Thyroid gland (tissue), 4 donors: ENCODE measurements around the gene OSBPL5. TPM values are rescaled to one million over a fixed set of nuclear protein-coding genes. Genes with fewer than 3 reads are reported as not detected.

ENCODE experiments used
- DNase-seq, 2 donors: peaks; one replicate each; pipeline ENCODE4 v3.0.0-alpha.2; 2019
- H3K27ac ChIP-seq, 3 donors: fragments of 200-600 bp; sonication (generic); 1 replicate in 2 of 3; 2 replicates in 1 of 3; pipeline ENCODE4 v1.5.1; 2016 to 2019; ENCODE audit warnings: mild to moderate bottlenecking in 1 of 3, moderate library complexity in 1 of 3
- H3K27me3 ChIP-seq: fragments of 200-600 bp; sonication (generic); one replicate; pipeline ENCODE4 v1.5.1; 2019
- H3K36me3 ChIP-seq, 2 donors: fragments of 200-600 bp; sonication (generic); one replicate each; pipeline ENCODE4 v1.5.1; 2016 to 2019
- H3K4me1 ChIP-seq, 2 donors: fragments of 200-600 bp; sonication (generic); one replicate each; pipeline ENCODE4 v1.5.1; 2017 to 2019
- H3K4me3 ChIP-seq, 3 donors: fragments of 200-600 bp; sonication (generic); replicated peaks in 1 of 3; 1 replicate in 2 of 3; 2 replicates in 1 of 3; pipeline ENCODE4 v1.5.1; 2016; ENCODE audit warnings: mild to moderate bottlenecking in 1 of 3
- H3K9me3 ChIP-seq: fragments of 200-600 bp; sonication (generic); one replicate; pipeline ENCODE4 v1.5.1; 2017
- POLR2A ChIP-seq, 2 donors: fragments of 450-650 bp; IDR thresholded peaks; one replicate each; pipeline ENCODE4 v1.6.1; 2017; ENCODE audit warnings: antibody characterized with exemption in 2 of 2, mild to moderate bottlenecking in 2 of 2, moderate library complexity in 1 of 2
- WGBS, 2 donors: methylation state at CpG; one replicate each; pipeline ENCODE4 v1.1.5; 2017; 5-methylcytosine and 5-hydroxymethylcytosine counted together
- intact Hi-C: fragments of 100-400 bp; cut with DNase I; formaldehyde crosslinking; loops from one replicate; pipeline ENCODE4 v1.15.1; 2023
- total RNA-seq, 4 donors: library from RNA; depleted of rRNA; stranded (reverse); fragments of >200 nt; gene quantifications; one replicate each; pipeline ENCODE4 v1.2.3, GENCODE V29; 2016
- TF ChIP-seq, protein P1 (sequence below), 6 experiments: fragments of 200-600 bp in 3 of 6; fragments of 450-650 bp in 3 of 6; sonication (generic) in 3 of 6; IDR thresholded peaks; one replicate each; pipeline ENCODE4 v1.5.1; 2016 to 2019; ENCODE audit warnings: antibody characterized with exemption in 6 of 6, mild to moderate bottlenecking in 2 of 6, inconsistent platforms in 1 of 6, moderate library complexity in 1 of 6

OSBPL5 gene
- total RNA-seq, 4 donors from 2014 or later, result 24.2 to 46.7 (median 34.4) TPM

DNA sequence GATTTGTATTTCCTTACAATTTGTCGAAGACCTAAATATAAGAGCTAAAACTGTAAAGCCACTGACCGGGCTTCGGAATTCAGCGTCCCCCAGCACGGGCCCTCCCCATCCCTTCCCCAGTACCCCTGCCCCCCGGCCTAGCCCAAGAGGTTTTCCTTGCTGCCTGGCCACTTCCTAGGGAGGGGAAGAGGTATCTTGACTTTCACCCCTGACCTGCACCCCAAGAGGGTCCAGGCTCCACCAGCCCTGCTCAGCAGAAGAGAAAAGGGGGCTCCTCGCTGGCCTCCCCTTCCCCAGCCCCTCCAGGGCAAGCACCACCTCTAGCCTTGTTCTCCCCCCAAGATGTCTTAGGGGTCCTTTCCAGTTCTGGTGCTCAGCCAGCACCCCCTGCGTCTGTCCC, 81.8 kb downstream of the OSBPL5 start:
- DNase-seq, result no peak
- WGBS, 2 donors, result 83 to 84% methylated on average over 8 of the region's 8 CpGs
- intact Hi-C loops, result no loop called here
- H3K36me3 ChIP-seq, result no peaks in the 10 kb centered on the region
- H3K27ac ChIP-seq, result no peak overlapping the region
- no peak for TF ChIP-seq POLR2A (IDR thresholded peaks at IDR 0.05)
- TF ChIP-seq, protein P1, sequence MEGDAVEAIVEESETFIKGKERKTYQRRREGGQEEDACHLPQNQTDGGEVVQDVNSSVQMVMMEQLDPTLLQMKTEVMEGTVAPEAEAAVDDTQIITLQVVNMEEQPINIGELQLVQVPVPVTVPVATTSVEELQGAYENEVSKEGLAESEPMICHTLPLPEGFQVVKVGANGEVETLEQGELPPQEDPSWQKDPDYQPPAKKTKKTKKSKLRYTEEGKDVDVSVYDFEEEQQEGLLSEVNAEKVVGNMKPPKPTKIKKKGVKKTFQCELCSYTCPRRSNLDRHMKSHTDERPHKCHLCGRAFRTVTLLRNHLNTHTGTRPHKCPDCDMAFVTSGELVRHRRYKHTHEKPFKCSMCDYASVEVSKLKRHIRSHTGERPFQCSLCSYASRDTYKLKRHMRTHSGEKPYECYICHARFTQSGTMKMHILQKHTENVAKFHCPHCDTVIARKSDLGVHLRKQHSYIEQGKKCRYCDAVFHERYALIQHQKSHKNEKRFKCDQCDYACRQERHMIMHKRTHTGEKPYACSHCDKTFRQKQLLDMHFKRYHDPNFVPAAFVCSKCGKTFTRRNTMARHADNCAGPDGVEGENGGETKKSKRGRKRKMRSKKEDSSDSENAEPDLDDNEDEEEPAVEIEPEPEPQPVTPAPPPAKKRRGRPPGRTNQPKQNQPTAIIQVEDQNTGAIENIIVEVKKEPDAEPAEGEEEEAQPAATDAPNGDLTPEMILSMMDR (IDR thresholded peaks at IDR 0.05), result no peak
- H3K27me3 ChIP-seq, result no peaks in the 10 kb centered on the region
- H3K4me1 ChIP-seq, result no peaks in the 10 kb centered on the region
- no peak overlapping the region for H3K4me3 ChIP-seq
- H3K9me3 ChIP-seq, result no peaks in the 10 kb centered on the region

GRCh38 chr11:3081386-3081751, 83.7 kb downstream of the OSBPL5 start:
- Histone ChIP-seq H3K27me3 (no peaks in the 10 kb centered on the region), H3K4me3 (no peak overlapping the region), H3K27ac (no peak overlapping the region), H3K36me3 (no peaks in the 10 kb centered on the region), H3K4me1 (no peaks in the 10 kb centered on the region), H3K9me3 (no peaks in the 10 kb centered on the region)
- intact Hi-C loops, result no loop called here
- no peak for DNase-seq
- no peak for TF ChIP-seq POLR2A (IDR thresholded peaks at IDR 0.05)
- TF ChIP-seq, protein P1 (IDR thresholded peaks at IDR 0.05), result no peak
- 84 to 91% methylated on average over 6 of the region's 6 CpGs for WGBS, 2 donors

DNA sequence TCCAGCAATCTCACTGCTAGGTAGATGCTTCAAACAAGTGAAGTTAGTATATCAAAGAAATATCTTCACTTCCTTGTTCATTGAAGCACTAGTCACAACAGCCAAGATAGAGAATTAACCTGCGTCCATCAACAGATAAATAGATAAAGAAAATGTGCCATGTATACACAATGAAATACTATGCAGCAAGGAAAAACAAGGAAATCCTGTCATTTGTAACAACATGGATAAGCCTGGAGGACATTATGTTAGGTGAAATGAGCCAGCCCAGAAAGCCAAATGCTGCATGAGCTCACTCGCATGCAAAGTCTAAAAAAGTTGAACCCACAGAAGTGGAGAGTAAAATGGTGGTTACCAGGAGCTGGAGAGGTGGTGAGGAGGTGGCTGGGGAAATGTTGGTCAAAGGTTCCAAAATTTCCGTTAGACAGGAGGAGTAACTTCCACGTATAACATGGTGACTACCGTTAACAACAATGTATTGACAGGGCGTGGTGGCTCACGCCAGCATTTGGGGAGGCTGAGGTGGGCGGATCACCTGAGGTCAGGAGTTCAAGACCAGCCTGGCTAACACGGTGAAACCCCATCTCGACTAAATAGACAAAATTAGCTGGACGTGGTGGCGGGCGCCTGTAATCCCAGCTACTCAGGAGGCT, 84.3 kb downstream of the OSBPL5 start:
- Histone ChIP-seq H3K27ac (no peak overlapping the region), H3K9me3 (no peaks in the 10 kb centered on the region), H3K36me3 (no peaks in the 10 kb centered on the region), H3K4me1 (no peaks in the 10 kb centered on the region), H3K4me3 (no peak overlapping the region), H3K27me3 (no peaks in the 10 kb centered on the region)
- intact Hi-C loops, result no loop called here
- DNase-seq, result no peak
- no peak for TF ChIP-seq POLR2A (IDR thresholded peaks at IDR 0.05)
- TF ChIP-seq, protein P1 (IDR thresholded peaks at IDR 0.05), result no peak
- WGBS, 2 donors, result 92 to 93% methylated on average over 13 of the region's 13 CpGs

GRCh38 chr11:3080104-3080503, 85.0 kb downstream of the OSBPL5 start:
- 88 to 96% methylated on average over 1 of the region's 1 CpG for WGBS, 2 donors
- DNase-seq, result no peak
- Histone ChIP-seq H3K4me1 (peaks cover 3 to 4% of the 10 kb centered on the region in 2 donors), H3K27me3 (no peaks in the 10 kb centered on the region), H3K36me3 (no peaks in the 10 kb centered on the region), H3K4me3 (no peak overlapping the region), H3K9me3 (no peaks in the 10 kb centered on the region), H3K27ac (no peak overlapping the region)
- TF ChIP-seq POLR2A (IDR thresholded peaks at IDR 0.05), result no peak
- TF ChIP-seq, protein P1 (IDR thresholded peaks at IDR 0.05), result no peak
- intact Hi-C loops, result no loop called here

- Histone ChIP-seq H3K36me3 (no peaks in the 10 kb centered on the region), H3K27ac (no peak overlapping the region), H3K4me3 (no peak overlapping the region), H3K9me3 (no peaks in the 10 kb centered on the region), H3K27me3 (no peaks in the 10 kb centered on the region), H3K4me1 (peaks cover 4 to 21% of the 10 kb centered on the region in 2 donors)
- 87 to 89% methylated on average over 16 of the region's 16 CpGs for WGBS, 2 donors
- TF ChIP-seq, protein P1 (IDR thresholded peaks at IDR 0.05), result no peak
- TF ChIP-seq POLR2A (IDR thresholded peaks at IDR 0.05), result no peak
- intact Hi-C loops, result no loop called here
- DNase-seq, result no peak
Observed at GRCh38 chr11:3077846-3078440, 87.2 kb downstream of the OSBPL5 start.
